A673 (cell line): ENCODE measurements around the gene LHFPL6.

Source experiments
- CTCF ChIP-seq: fragments of 300-800, 200-600 bp; sonication (generic); conservative IDR thresholded peaks from 2 replicates; pipeline ENCODE4 v1.5.1; 2017; ENCODE audit warnings: low read depth, mild to moderate bottlenecking, antibody characterized with exemption, low read length, moderate library complexity, mixed read lengths
- EZH2 ChIP-seq: fragments of 200-600 bp; sonication (generic); IDR thresholded peaks from 2 replicates; pipeline ENCODE4 v1.6.1; 2017; ENCODE audit warnings: borderline replicate concordance, low read depth, mild to moderate bottlenecking, mixed read lengths, antibody characterized with exemption, low read length; ENCODE audit not compliant: poor library complexity, severe bottlenecking

- TF ChIP-seq CTCF (no peak), EZH2 (no peak)
Measured at GRCh38 chr13:39601636-39602035, 1.4 kb downstream of the LHFPL6 start.
